Measurements from ENCODE around the gene ADCY1. TPM values are rescaled to one million over a fixed set of nuclear protein-coding genes. Genes with fewer than 3 reads are reported as not detected.

Gene ADCY1
- total RNA-seq, 4 donors from 2014 or later, result 0.15 to 0.72 (median 0.26) TPM

DNA sequence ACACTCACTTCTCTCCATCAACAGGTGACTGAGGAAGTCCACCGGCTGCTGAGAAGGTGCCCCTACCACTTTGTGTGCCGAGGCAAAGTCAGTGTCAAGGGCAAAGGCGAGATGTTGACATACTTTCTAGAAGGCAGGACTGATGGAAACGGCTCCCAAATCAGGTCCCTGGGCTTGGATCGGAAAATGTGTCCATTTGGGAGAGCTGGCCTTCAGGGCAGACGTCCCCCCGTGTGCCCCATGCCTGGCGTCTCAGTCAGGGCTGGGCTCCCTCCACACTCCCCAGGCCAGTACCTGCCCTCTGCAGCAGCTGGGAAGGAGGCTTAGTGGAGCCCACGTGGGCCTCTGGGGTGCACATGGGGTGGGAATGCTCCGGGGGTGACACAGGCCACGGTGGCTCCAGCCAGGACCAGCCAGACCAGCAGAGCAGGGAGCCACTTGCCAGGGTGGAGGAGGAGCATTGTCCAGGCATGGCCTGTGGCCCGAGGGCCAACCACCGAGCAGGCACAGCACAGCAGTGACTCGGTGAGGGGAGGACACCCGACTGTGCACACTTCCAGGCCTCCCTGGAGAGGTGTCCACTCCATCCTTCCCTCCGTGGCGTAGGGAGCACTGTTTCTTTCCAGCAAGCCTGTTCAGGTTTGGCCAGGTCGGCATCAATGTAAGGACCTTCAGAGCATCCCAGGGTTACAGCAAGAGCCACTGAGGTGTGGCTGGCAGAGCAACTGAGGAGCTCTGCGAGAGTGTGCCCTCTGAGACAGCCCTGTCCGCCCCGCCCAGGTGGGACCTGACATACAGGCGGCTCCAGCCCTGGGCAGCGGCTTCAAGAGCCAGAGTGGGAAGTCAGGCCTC, 139.7 kb downstream of the ADCY1 start:
- no peaks in the 10 kb centered on the region for H3K9me3 ChIP-seq
- 75% methylated on average over 13 of the region's 23 CpGs for WGBS
- peaks cover 6% of the 10 kb centered on the region for H3K4me1 ChIP-seq
- TF ChIP-seq POLR2AphosphoS5 (IDR thresholded peaks at IDR 0.05) (no peak), EP300 (IDR thresholded peaks at IDR 0.05) (no peak), POLR2A (IDR thresholded peaks at IDR 0.05) (no peak)
- TF ChIP-seq, protein P1, sequence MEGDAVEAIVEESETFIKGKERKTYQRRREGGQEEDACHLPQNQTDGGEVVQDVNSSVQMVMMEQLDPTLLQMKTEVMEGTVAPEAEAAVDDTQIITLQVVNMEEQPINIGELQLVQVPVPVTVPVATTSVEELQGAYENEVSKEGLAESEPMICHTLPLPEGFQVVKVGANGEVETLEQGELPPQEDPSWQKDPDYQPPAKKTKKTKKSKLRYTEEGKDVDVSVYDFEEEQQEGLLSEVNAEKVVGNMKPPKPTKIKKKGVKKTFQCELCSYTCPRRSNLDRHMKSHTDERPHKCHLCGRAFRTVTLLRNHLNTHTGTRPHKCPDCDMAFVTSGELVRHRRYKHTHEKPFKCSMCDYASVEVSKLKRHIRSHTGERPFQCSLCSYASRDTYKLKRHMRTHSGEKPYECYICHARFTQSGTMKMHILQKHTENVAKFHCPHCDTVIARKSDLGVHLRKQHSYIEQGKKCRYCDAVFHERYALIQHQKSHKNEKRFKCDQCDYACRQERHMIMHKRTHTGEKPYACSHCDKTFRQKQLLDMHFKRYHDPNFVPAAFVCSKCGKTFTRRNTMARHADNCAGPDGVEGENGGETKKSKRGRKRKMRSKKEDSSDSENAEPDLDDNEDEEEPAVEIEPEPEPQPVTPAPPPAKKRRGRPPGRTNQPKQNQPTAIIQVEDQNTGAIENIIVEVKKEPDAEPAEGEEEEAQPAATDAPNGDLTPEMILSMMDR (IDR thresholded peaks at IDR 0.05), result no peak
- peak; percentile 48 to 62 for DNase-seq (ENCODE audit: low spot score in 2 of 2)
- H3K27ac ChIP-seq, result no peak overlapping the region
- H3K36me3 ChIP-seq, result no peaks in the 10 kb centered on the region
- H3K4me3 ChIP-seq, result no peak overlapping the region
- H3K27me3 ChIP-seq, result peaks cover 4% of the 10 kb centered on the region

DNA sequence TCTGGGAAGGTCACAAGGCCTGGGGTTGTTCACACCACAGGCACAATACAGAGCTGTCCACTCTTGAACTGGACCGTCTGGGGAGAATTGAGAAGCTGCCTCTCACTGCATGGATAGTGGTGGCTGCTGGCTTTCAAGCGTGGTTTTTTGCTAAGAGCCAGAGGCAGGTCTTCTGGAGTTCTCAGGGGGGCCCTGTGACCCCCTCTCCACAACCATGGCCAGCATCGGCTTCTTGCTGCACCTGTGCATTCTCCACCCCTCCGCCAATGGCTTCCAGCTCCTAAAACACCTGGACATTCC, 140.3 kb downstream of the ADCY1 start:
- peaks cover under 1% of the 10 kb centered on the region for H3K4me1 ChIP-seq
- no peak for DNase-seq (ENCODE audit: low spot score in 2 of 2)
- no peaks in the 10 kb centered on the region for H3K9me3 ChIP-seq
- TF ChIP-seq POLR2AphosphoS5 (IDR thresholded peaks at IDR 0.05), result no peak
- 86% methylated on average over 3 of the region's 4 CpGs for WGBS
- H3K27ac ChIP-seq, result no peak overlapping the region
- H3K36me3 ChIP-seq, result no peaks in the 10 kb centered on the region
- H3K4me3 ChIP-seq, result no peak overlapping the region
- H3K27me3 ChIP-seq, result peaks cover 4% of the 10 kb centered on the region

DNA sequence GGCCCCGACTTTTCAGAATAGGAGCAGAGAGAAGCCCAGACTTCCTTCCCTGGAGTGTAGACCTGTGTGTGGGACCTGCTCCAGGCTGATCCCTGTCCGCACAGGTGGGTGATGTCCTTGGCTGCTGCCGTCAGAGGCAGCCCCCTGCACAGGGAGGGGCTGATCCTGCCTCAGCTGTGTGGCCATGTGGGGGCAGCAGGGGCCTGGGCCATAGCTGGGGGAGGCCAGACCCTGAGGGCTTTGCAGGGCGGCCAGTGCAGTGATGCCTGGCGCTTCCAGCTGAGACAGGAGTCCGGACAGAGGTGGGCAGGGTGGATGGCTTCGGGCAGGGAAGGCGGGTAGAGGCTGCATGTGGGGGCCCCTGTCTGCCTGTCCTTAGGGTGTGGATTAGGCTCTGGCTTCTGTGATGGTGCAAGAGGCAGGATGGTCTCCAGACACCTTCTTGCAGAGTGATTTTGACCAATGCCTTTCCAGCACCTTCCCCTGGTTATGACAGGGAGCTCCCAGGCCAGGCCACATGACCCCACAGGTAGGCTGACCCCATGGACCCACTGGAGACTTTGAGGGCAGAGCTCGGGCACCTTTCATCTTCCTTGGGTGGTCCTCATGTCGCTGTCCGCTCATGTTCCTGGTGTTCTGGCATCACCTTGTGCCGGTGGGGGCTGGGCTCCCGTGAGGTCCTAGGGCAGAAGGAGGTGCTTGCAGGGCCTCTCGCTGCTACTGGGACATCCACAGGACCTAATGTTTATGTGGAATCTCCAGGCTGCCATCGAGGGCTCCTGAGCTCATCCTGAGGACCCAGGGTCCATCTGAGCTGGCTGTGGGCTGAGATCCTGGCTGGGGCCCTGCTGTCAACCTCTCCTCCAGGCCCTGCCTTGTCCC, 141.5 kb downstream of the ADCY1 start:
- Histone ChIP-seq H3K27ac (no peak overlapping the region), H3K9me3 (no peaks in the 10 kb centered on the region), H3K4me1 (no peaks in the 10 kb centered on the region), H3K27me3 (peaks cover 4% of the 10 kb centered on the region), H3K36me3 (no peaks in the 10 kb centered on the region), H3K4me3 (no peak overlapping the region)
- TF ChIP-seq POLR2A (IDR thresholded peaks at IDR 0.05), result no peak
- no peak for TF ChIP-seq POLR2AphosphoS5 (IDR thresholded peaks at IDR 0.05)
- no peak for TF ChIP-seq EP300 (IDR thresholded peaks at IDR 0.05)
- DNase-seq (ENCODE audit: low spot score in 2 of 2), result no peak
- 85% methylated on average over 11 of the region's 15 CpGs for WGBS

DNA sequence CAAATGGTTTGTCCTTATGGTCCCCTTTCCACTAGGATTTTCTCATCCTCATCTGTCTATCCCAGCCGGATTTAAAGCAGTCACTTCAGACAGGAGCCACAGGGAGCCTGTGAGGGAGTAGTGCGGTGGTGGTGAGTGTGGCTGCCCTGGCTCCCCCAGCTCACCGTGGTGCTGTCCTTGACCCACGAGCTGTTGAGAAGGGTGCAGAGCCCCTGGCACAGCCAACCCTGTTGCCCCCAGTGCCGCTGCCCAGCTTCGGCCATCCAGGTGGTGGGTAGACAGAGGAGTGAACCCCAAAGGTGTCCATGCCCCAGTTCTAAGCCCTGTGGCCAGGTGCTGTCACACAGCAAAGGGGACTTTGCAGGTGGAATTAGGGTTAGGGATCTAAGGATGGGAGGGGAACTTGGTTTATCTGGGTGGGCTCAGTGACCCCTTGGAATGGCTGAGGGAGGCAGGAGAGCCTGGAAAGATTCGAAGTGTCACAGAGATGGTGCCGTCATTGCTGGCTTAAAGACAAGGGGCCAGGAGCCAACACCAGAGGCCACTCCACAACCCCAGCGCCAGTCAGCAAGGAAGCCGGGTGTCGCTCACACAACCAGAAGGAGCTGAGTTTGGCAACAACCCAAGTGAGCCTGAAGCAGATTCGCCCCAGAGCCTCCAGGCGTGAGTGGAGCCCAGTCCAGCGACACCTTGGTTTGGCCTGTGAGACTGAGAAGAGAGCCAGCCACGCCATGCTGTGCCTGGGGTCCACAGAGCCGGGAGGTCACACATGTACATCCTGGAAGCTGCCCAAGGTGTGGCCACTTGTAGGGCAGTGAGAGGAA, 142.4 kb downstream of the ADCY1 start:
- WGBS, result 70% methylated on average over 11 of the region's 16 CpGs
- no peaks in the 10 kb centered on the region for H3K36me3 ChIP-seq
- H3K9me3 ChIP-seq, result no peaks in the 10 kb centered on the region
- TF ChIP-seq EP300 (IDR thresholded peaks at IDR 0.05) (no peak), POLR2A (IDR thresholded peaks at IDR 0.05) (no peak), POLR2AphosphoS5 (IDR thresholded peaks at IDR 0.05) (no peak)
- TF ChIP-seq, protein P1 (IDR thresholded peaks at IDR 0.05), result no peak
- H3K4me1 ChIP-seq, result no peaks in the 10 kb centered on the region
- H3K27me3 ChIP-seq, result peaks cover 4% of the 10 kb centered on the region
- no peak overlapping the region for H3K4me3 ChIP-seq
- H3K27ac ChIP-seq, result no peak overlapping the region
- DNase-seq (ENCODE audit: low spot score in 2 of 2), result no peak

DNA sequence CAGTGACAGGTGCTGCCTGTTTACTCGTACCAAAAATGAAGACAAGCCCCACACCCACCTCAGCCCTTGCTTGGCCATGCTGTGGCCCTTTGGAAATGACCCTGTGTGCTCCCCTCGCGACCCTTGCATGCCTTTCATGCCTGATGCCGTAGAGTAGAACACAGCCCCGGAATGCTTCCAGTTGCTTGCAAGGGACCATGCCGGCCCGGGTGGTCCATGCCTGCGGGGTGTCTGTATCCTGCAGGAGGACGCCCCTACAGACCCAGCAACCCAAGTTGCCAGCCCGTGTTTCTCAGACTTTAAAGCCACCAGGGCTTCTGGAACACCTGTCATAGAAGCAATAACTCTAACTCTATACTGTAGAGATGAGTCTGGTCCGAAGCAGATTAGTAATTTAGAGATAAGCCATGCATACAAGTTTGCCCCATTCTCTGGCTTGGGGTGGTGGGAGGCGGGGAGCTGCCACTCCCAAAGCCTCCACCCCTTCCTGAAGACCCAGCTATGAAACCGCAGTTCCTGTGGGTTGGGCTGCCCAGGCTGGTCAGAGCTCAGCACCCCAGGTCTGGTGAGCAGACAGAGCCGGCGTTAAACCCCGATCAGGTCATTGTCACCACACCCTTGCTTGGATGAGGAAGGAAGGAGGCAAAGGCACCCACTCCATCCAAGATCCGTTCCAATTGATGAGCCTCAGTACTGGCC, 143.5 kb downstream of the ADCY1 start:
- H3K4me1 ChIP-seq, result no peaks in the 10 kb centered on the region
- no peaks in the 10 kb centered on the region for H3K9me3 ChIP-seq
- no peak overlapping the region for H3K27ac ChIP-seq
- H3K36me3 ChIP-seq, result peaks cover 7% of the 10 kb centered on the region
- peaks cover 4% of the 10 kb centered on the region for H3K27me3 ChIP-seq
- WGBS, result 68% methylated on average over 12 of the region's 17 CpGs
- TF ChIP-seq POLR2AphosphoS5 (IDR thresholded peaks at IDR 0.05) (no peak), EP300 (IDR thresholded peaks at IDR 0.05) (no peak), POLR2A (IDR thresholded peaks at IDR 0.05) (no peak)
- no peak overlapping the region for H3K4me3 ChIP-seq
- DNase-seq (ENCODE audit: low spot score in 2 of 2), result no peak

Data from suprapubic skin (tissue), 4 donors.